GM21515 (cell line): ENCODE results near the gene CNTN2.

ENCODE experiments used
- ATAC-seq: cut with Tn5 transposase; IDR thresholded peaks from one replicate; pipeline ENCODE4 v1.9.1; 2021; ENCODE audit not compliant: unreplicated experiment

Gene CNTN2

GRCh38 chr1:205121660-205122488, 78.9 kb downstream of the CNTN2 start, which contains the start of gene RBBP5:
Gene RBBP5 (minus strand): TSS chr1:205121978. CDS start chr1:205121873, 105 bp downstream.
- ATAC-seq, result peak; percentile 91

- ATAC-seq, result no peak
Observed at GRCh38 chr1:205122489-205122882, 79.5 kb downstream of the CNTN2 start.

- ATAC-seq, result no peak
Observed at GRCh38 chr1:205124726-205125125, 81.7 kb downstream of the CNTN2 start.

- no peak for ATAC-seq
Observed at GRCh38 chr1:205127646-205128045, 84.6 kb downstream of the CNTN2 start.
